HL-60 (cell line): ENCODE data around the gene SH3BP2.

Experiments used
- DNase-seq, 2 experiments: peaks; one replicate each; pipeline ENCODE4 v3.0.0-alpha.2; 2010 to 2020; ENCODE audit warnings: low read depth in 1 of 2, low spot score in 1 of 2
- H3K27ac ChIP-seq: fragments of 250-450 bp; sonication (Bioruptor Pico); replicated peaks from 2 replicates; pipeline ENCODE4 v1.5.1; 2020; ENCODE audit warnings: mild to moderate bottlenecking, moderate library complexity
- H3K27me3 ChIP-seq: fragments of 250-450 bp; sonication (Bioruptor Pico); 2 replicates; pipeline ENCODE4 v1.5.1; 2021; ENCODE audit warnings: mild to moderate bottlenecking, moderate library complexity; ENCODE audit not compliant: insufficient read depth, poor library complexity, severe bottlenecking
- H3K4me3 ChIP-seq: replicated peaks from 2 replicates; pipeline ENCODE4 v1.5.1; 2011; ENCODE audit warnings: mild to moderate bottlenecking, control low read depth, low read length; ENCODE audit not compliant: insufficient read depth
- GABPA ChIP-seq: IDR thresholded peaks from 2 replicates; pipeline ENCODE4 v1.6.1; 2012; ENCODE audit warnings: low read depth
- POLR2AphosphoS5 ChIP-seq: IDR thresholded peaks from 2 replicates; pipeline ENCODE4 v1.6.1; 2012; ENCODE audit warnings: low read depth
- SPI1 ChIP-seq: IDR thresholded peaks from 2 replicates; pipeline ENCODE4 v1.6.1; 2012; ENCODE audit warnings: low read depth, mild to moderate bottlenecking, borderline replicate concordance
- TF ChIP-seq, protein P1 (sequence below): IDR thresholded peaks from 2 replicates; pipeline ENCODE4 v1.6.1; 2012; ENCODE audit warnings: low read depth; ENCODE audit not compliant: insufficient replicate concordance
- TF ChIP-seq, protein P2 (sequence below): IDR thresholded peaks from one replicate; pipeline ENCODE4 v1.5.1; 2011; ENCODE audit warnings: low read length, control low read depth, inconsistent platforms; ENCODE audit not compliant: insufficient read depth

Gene SH3BP2

DNA sequence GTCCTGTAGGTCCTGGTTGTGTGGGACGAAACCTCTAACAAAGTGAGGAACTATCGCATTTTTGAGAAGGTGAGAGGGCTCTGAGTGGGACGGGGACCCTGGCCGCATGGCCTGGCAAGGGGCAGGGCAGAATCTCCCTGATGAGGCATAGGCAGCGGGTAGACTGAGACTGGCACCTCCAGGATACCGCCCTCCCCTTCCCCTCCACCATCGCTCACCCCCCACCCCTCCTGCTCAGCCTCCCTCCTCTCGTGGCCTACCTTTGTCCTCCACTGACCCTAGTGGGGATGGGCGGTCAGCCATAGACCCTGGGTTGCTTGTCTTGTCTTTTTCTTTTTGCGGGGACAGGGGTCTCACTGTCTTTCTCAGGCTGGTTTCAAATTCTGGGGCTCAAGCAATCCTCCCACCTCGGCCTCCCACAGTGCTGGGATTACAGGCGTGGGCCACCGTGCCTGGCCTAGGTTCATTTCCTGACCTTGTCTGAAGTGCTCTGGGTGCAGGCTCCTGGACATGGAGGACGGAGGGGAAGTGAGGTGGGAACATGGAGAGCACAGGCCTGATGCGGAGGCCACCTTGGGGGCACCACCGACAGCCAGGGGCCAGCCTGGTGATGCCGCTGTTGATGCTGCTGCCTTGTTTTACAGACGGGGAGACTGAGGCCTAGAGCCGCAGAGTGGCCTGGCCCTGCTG is 40.2 kb downstream of the SH3BP2 start:
- no peak for TF ChIP-seq GABPA
- TF ChIP-seq, protein P1, sequence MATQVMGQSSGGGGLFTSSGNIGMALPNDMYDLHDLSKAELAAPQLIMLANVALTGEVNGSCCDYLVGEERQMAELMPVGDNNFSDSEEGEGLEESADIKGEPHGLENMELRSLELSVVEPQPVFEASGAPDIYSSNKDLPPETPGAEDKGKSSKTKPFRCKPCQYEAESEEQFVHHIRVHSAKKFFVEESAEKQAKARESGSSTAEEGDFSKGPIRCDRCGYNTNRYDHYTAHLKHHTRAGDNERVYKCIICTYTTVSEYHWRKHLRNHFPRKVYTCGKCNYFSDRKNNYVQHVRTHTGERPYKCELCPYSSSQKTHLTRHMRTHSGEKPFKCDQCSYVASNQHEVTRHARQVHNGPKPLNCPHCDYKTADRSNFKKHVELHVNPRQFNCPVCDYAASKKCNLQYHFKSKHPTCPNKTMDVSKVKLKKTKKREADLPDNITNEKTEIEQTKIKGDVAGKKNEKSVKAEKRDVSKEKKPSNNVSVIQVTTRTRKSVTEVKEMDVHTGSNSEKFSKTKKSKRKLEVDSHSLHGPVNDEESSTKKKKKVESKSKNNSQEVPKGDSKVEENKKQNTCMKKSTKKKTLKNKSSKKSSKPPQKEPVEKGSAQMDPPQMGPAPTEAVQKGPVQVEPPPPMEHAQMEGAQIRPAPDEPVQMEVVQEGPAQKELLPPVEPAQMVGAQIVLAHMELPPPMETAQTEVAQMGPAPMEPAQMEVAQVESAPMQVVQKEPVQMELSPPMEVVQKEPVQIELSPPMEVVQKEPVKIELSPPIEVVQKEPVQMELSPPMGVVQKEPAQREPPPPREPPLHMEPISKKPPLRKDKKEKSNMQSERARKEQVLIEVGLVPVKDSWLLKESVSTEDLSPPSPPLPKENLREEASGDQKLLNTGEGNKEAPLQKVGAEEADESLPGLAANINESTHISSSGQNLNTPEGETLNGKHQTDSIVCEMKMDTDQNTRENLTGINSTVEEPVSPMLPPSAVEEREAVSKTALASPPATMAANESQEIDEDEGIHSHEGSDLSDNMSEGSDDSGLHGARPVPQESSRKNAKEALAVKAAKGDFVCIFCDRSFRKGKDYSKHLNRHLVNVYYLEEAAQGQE = no peak
- no peak for TF ChIP-seq POLR2AphosphoS5
- TF ChIP-seq SPI1 = no peak
- TF ChIP-seq, protein P2, sequence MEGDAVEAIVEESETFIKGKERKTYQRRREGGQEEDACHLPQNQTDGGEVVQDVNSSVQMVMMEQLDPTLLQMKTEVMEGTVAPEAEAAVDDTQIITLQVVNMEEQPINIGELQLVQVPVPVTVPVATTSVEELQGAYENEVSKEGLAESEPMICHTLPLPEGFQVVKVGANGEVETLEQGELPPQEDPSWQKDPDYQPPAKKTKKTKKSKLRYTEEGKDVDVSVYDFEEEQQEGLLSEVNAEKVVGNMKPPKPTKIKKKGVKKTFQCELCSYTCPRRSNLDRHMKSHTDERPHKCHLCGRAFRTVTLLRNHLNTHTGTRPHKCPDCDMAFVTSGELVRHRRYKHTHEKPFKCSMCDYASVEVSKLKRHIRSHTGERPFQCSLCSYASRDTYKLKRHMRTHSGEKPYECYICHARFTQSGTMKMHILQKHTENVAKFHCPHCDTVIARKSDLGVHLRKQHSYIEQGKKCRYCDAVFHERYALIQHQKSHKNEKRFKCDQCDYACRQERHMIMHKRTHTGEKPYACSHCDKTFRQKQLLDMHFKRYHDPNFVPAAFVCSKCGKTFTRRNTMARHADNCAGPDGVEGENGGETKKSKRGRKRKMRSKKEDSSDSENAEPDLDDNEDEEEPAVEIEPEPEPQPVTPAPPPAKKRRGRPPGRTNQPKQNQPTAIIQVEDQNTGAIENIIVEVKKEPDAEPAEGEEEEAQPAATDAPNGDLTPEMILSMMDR = no peak

DNA sequence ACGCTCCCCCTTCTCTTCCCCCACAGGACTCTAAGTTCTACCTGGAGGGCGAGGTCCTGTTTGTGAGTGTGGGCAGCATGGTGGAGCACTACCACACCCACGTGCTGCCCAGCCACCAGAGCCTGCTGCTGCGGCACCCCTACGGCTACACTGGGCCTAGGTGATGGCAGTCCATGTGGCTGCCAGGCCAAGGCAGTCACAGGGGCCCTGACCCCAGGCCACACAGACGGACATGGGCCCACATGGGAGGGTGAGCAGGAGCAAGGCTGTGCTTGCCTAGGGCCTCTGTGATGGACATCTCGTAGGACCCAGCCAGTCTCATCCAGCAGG is 40.8 kb downstream of the SH3BP2 start:
- no peak overlapping the region for H3K27ac ChIP-seq
- no peak overlapping the region for H3K4me3 ChIP-seq
- DNase-seq = no peak
- no peaks in the 10 kb centered on the region for H3K27me3 ChIP-seq
- no peak for TF ChIP-seq GABPA
- no peak for TF ChIP-seq SPI1
- no peak for TF ChIP-seq POLR2AphosphoS5
- TF ChIP-seq, protein P1 = no peak
- TF ChIP-seq, protein P2 = no peak

More for the DNA sequence above, 40.2 kb downstream of the SH3BP2 start:
- no peak for DNase-seq
- Histone ChIP-seq H3K4me3 (no peak overlapping the region), H3K27ac (no peak overlapping the region), H3K27me3 (no peaks in the 10 kb centered on the region)

DNA sequence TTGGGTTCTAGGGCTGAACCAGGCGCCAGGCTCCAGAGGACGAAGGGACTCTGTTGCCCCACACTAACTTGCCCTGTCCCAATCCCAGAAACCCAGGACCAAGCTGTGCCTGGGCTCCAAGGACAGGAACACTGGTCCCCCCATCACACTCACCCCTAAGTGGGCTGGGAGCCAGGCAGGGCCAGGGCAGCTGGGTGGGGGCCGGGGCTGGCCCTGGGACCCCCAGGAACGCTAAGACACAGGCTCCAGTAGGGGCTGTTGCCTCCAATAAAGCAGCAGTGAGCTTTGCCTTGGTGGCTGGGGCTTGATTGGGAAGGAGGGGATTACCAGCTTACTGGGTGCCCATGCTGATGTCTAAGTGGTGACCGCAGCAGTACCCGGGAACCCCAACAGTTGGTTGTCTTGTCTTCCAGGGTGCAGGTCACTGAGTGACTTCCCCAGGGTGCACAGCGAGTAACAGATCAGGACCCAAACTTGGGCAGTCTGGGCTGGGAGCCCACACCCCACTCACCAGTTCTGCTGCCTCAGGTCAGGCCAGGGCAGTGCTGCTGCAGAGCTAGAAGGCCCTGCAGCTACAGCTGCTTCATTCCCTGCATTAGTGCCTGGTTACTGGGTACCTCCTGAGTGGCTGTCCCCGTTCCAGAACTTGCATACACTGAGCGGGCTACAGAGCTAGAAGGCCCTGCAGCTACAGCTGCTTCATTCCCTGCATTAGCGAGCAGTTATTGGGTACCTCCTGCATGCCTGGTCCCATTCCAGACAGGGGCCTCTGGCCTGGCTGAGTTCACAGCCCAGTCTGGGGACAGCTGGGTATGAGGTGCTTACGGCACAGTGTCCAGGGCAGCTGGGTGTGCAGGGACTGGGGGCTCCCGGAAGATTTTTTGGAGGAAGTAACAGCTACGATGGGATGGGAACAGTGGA is 41.4 kb downstream of the SH3BP2 start:
- TF ChIP-seq, protein P2 = no peak
- TF ChIP-seq POLR2AphosphoS5 = 0 out of 2 replicates have a peak, but pooled peaks have one; percentile 17
- TF ChIP-seq SPI1 = no peak
- TF ChIP-seq, protein P1 = no peak
- TF ChIP-seq GABPA = no peak
- Histone ChIP-seq H3K27ac (no peak overlapping the region), H3K4me3 (no peak overlapping the region), H3K27me3 (no peaks in the 10 kb centered on the region)
- no peak for DNase-seq
